ENCODE results near the gene USH1G.

Gene USH1G

GRCh38 chr17:74920306-74920620 is 2.8 kb downstream of the USH1G start:
- no peak overlapping the region for H2BK12ac ChIP-seq (ENCODE audit: low read length)
- no peak overlapping the region for H2AFZ ChIP-seq (ENCODE audit: insufficient read depth, low read length, poor library complexity)
- H4K91ac ChIP-seq (ENCODE audit: low read depth, low read length), result no peak overlapping the region
- H2AK5ac ChIP-seq (ENCODE audit: low read length), result no peak overlapping the region
- no peak overlapping the region for H3K4me2 ChIP-seq (ENCODE audit: low read length)
- DNase-seq, result no peak
- no peak overlapping the region for H3K4me3 ChIP-seq (ENCODE audit: low read depth, low read length)
- no peaks in the 10 kb centered on the region for H3K79me1 ChIP-seq (ENCODE audit: low read length)
- H3K4ac ChIP-seq (ENCODE audit: low read depth, low read length), result no peak overlapping the region
- no peaks in the 10 kb centered on the region for H3K79me2 ChIP-seq (ENCODE audit: control insufficient read depth, insufficient read depth, low read length, poor library complexity)
- H3K14ac ChIP-seq (ENCODE audit: low read length), result no peak overlapping the region
- no peak overlapping the region for H4K8ac ChIP-seq (ENCODE audit: low read depth, low read length)
- H3K9ac ChIP-seq (ENCODE audit: low read length), result no peak overlapping the region
- no peak overlapping the region for H3K23ac ChIP-seq (ENCODE audit: low read length)
- H3K27ac ChIP-seq (ENCODE audit: low read depth, low read length), result no peak overlapping the region
- H2BK5ac ChIP-seq (ENCODE audit: low read depth, low read length, poor library complexity), result no peak overlapping the region
- no peaks in the 10 kb centered on the region for H3K4me1 ChIP-seq (ENCODE audit: control insufficient read depth in 1 of 2, insufficient read depth in 2 of 2, low read length in 2 of 2)
- no peaks in the 10 kb centered on the region for H3K36me3 ChIP-seq (ENCODE audit: control insufficient read depth in 1 of 2, insufficient read depth in 2 of 2, low read length in 2 of 2)
- H3K18ac ChIP-seq (ENCODE audit: low read length), result no peak overlapping the region
- H3K9me3 ChIP-seq (ENCODE audit: insufficient read depth, low read depth, low read length), result peaks cover 13% of the 10 kb centered on the region
- H3K27me3 ChIP-seq (ENCODE audit: insufficient read depth, low read length), result peaks cover 24% of the 10 kb centered on the region
- H2BK120ac ChIP-seq (ENCODE audit: insufficient read depth, low read length, poor library complexity), result no peak overlapping the region
- no CpG with 5 or more reads among the region's 27 CpGs for WGBS (ENCODE audit: extremely low coverage, insufficient coverage, insufficient read length)
- no peak overlapping the region for H4K12ac ChIP-seq (ENCODE audit: low read depth, low read length)

GRCh38 chr17:74919440-74920305 is 3.4 kb downstream of the USH1G start:
- no peak overlapping the region for H2BK12ac ChIP-seq (ENCODE audit: low read length)
- WGBS (ENCODE audit: extremely low coverage, insufficient coverage, insufficient read length), result no CpG with 5 or more reads among the region's 67 CpGs
- H3K14ac ChIP-seq (ENCODE audit: low read length), result no peak overlapping the region
- no peaks in the 10 kb centered on the region for H3K79me1 ChIP-seq (ENCODE audit: low read length)
- H4K91ac ChIP-seq (ENCODE audit: low read depth, low read length), result no peak overlapping the region
- peak; percentile 21 to 60 for DNase-seq
- no peak overlapping the region for H3K27ac ChIP-seq (ENCODE audit: low read depth, low read length)
- H3K23ac ChIP-seq (ENCODE audit: low read length), result no peak overlapping the region
- H4K8ac ChIP-seq (ENCODE audit: low read depth, low read length), result no peak overlapping the region
- H2AK5ac ChIP-seq (ENCODE audit: low read length), result no peak overlapping the region
- no peaks in the 10 kb centered on the region for H3K36me3 ChIP-seq (ENCODE audit: control insufficient read depth in 1 of 2, insufficient read depth in 2 of 2, low read length in 2 of 2)
- H3K9me3 ChIP-seq (ENCODE audit: insufficient read depth, low read depth, low read length), result peaks cover 10% of the 10 kb centered on the region
- H2AFZ ChIP-seq (ENCODE audit: insufficient read depth, low read length, poor library complexity), result no peak overlapping the region
- peaks cover 18% of the 10 kb centered on the region for H3K27me3 ChIP-seq (ENCODE audit: insufficient read depth, low read length)
- no peak overlapping the region for H2BK120ac ChIP-seq (ENCODE audit: insufficient read depth, low read length, poor library complexity)
- no peak overlapping the region for H3K4me2 ChIP-seq (ENCODE audit: low read length)
- H3K79me2 ChIP-seq (ENCODE audit: control insufficient read depth, insufficient read depth, low read length, poor library complexity), result no peaks in the 10 kb centered on the region
- H3K4ac ChIP-seq (ENCODE audit: low read depth, low read length), result no peak overlapping the region
- H2BK5ac ChIP-seq (ENCODE audit: low read depth, low read length, poor library complexity), result no peak overlapping the region
- H3K9ac ChIP-seq (ENCODE audit: low read length), result no peak overlapping the region
- H3K4me3 ChIP-seq (ENCODE audit: low read depth, low read length), result no peak overlapping the region
- H3K4me1 ChIP-seq (ENCODE audit: control insufficient read depth in 1 of 2, insufficient read depth in 2 of 2, low read length in 2 of 2), result no peaks in the 10 kb centered on the region
- no peak overlapping the region for H3K18ac ChIP-seq (ENCODE audit: low read length)
- no peak overlapping the region for H4K12ac ChIP-seq (ENCODE audit: low read depth, low read length)

GRCh38 chr17:74918906-74919305 is 4.1 kb downstream of the USH1G start:
- H3K79me1 ChIP-seq (ENCODE audit: low read length), result no peaks in the 10 kb centered on the region
- H2BK12ac ChIP-seq (ENCODE audit: low read length), result no peak overlapping the region
- H3K27me3 ChIP-seq (ENCODE audit: insufficient read depth, low read length), result peaks cover 10% of the 10 kb centered on the region
- WGBS (ENCODE audit: extremely low coverage, insufficient coverage, insufficient read length), result no CpG with 5 or more reads among the region's 5 CpGs
- no peak overlapping the region for H3K4me3 ChIP-seq (ENCODE audit: low read depth, low read length)
- H3K18ac ChIP-seq (ENCODE audit: low read length), result no peak overlapping the region
- H4K8ac ChIP-seq (ENCODE audit: low read depth, low read length), result no peak overlapping the region
- DNase-seq, result no peak
- no peak overlapping the region for H3K14ac ChIP-seq (ENCODE audit: low read length)
- peaks cover 7% of the 10 kb centered on the region for H3K9me3 ChIP-seq (ENCODE audit: insufficient read depth, low read depth, low read length)
- H3K27ac ChIP-seq (ENCODE audit: low read depth, low read length), result no peak overlapping the region
- H3K4ac ChIP-seq (ENCODE audit: low read depth, low read length), result no peak overlapping the region
- H3K4me1 ChIP-seq (ENCODE audit: control insufficient read depth in 1 of 2, insufficient read depth in 2 of 2, low read length in 2 of 2), result no peaks in the 10 kb centered on the region
- H3K9ac ChIP-seq (ENCODE audit: low read length), result no peak overlapping the region
- H2AFZ ChIP-seq (ENCODE audit: insufficient read depth, low read length, poor library complexity), result no peak overlapping the region
- no peak overlapping the region for H2AK5ac ChIP-seq (ENCODE audit: low read length)
- H3K23ac ChIP-seq (ENCODE audit: low read length), result no peak overlapping the region
- no peak overlapping the region for H3K4me2 ChIP-seq (ENCODE audit: low read length)
- no peaks in the 10 kb centered on the region for H3K79me2 ChIP-seq (ENCODE audit: control insufficient read depth, insufficient read depth, low read length, poor library complexity)
- no peak overlapping the region for H4K91ac ChIP-seq (ENCODE audit: low read depth, low read length)
- no peak overlapping the region for H4K12ac ChIP-seq (ENCODE audit: low read depth, low read length)
- no peaks in the 10 kb centered on the region for H3K36me3 ChIP-seq (ENCODE audit: control insufficient read depth in 1 of 2, insufficient read depth in 2 of 2, low read length in 2 of 2)
- no peak overlapping the region for H2BK120ac ChIP-seq (ENCODE audit: insufficient read depth, low read length, poor library complexity)
- no peak overlapping the region for H2BK5ac ChIP-seq (ENCODE audit: low read depth, low read length, poor library complexity)

- no peak overlapping the region for H3K4ac ChIP-seq (ENCODE audit: low read depth, low read length)
- H3K4me1 ChIP-seq (ENCODE audit: control insufficient read depth in 1 of 2, insufficient read depth in 2 of 2, low read length in 2 of 2), result no peaks in the 10 kb centered on the region
- H2AFZ ChIP-seq (ENCODE audit: insufficient read depth, low read length, poor library complexity), result no peak overlapping the region
- H3K27ac ChIP-seq (ENCODE audit: low read depth, low read length), result no peak overlapping the region
- H3K9me3 ChIP-seq (ENCODE audit: insufficient read depth, low read depth, low read length), result peaks cover 7% of the 10 kb centered on the region
- no peak overlapping the region for H4K91ac ChIP-seq (ENCODE audit: low read depth, low read length)
- no peak overlapping the region for H3K4me3 ChIP-seq (ENCODE audit: low read depth, low read length)
- no peak overlapping the region for H3K18ac ChIP-seq (ENCODE audit: low read length)
- no peak overlapping the region for H4K8ac ChIP-seq (ENCODE audit: low read depth, low read length)
- H3K9ac ChIP-seq (ENCODE audit: low read length), result no peak overlapping the region
- no peak for DNase-seq
- H3K4me2 ChIP-seq (ENCODE audit: low read length), result no peak overlapping the region
- H2BK120ac ChIP-seq (ENCODE audit: insufficient read depth, low read length, poor library complexity), result no peak overlapping the region
- no peak overlapping the region for H3K23ac ChIP-seq (ENCODE audit: low read length)
- H2AK5ac ChIP-seq (ENCODE audit: low read length), result no peak overlapping the region
- no peak overlapping the region for H4K12ac ChIP-seq (ENCODE audit: low read depth, low read length)
- H2BK5ac ChIP-seq (ENCODE audit: low read depth, low read length, poor library complexity), result no peak overlapping the region
- H3K79me2 ChIP-seq (ENCODE audit: control insufficient read depth, insufficient read depth, low read length, poor library complexity), result no peaks in the 10 kb centered on the region
- peaks cover 2% of the 10 kb centered on the region for H3K27me3 ChIP-seq (ENCODE audit: insufficient read depth, low read length)
- H3K36me3 ChIP-seq (ENCODE audit: control insufficient read depth in 1 of 2, insufficient read depth in 2 of 2, low read length in 2 of 2), result no peaks in the 10 kb centered on the region
- no peaks in the 10 kb centered on the region for H3K79me1 ChIP-seq (ENCODE audit: low read length)
- H3K14ac ChIP-seq (ENCODE audit: low read length), result no peak overlapping the region
- no CpG with 5 or more reads among the region's 10 CpGs for WGBS (ENCODE audit: extremely low coverage, insufficient coverage, insufficient read length)
- H2BK12ac ChIP-seq (ENCODE audit: low read length), result no peak overlapping the region
Measured at GRCh38 chr17:74917430-74917829, 5.6 kb downstream of the USH1G start.

Measured in trophoblast cell (in vitro differentiated cells and primary cell).